Erythroblast (primary cell): ENCODE results near the gene ZNF154.

Experiments used
- GATA1 ChIP-seq: IDR thresholded peaks from 2 replicates; pipeline ENCODE4 v1.6.1; 2011; ENCODE audit warnings: low read depth, mild to moderate bottlenecking, control low read depth, low read length, moderate library complexity
- POLR2A ChIP-seq: IDR thresholded peaks from 2 replicates; pipeline ENCODE4 v1.6.1; 2011; ENCODE audit warnings: mild to moderate bottlenecking, low read length

- TF ChIP-seq POLR2A (no peak), GATA1 (no peak)
These were observed 19.3 kb downstream of the ZNF154 start for GRCh38 chr19:57689750-57690149.
